Measurements from ENCODE around the gene DUSP18.
"Not testable (repeated sequence)": the region's sequence is repeated elsewhere in the genome, so short reads cannot be mapped to it uniquely, and the experiment has no call there.

DUSP18 gene

DNA sequence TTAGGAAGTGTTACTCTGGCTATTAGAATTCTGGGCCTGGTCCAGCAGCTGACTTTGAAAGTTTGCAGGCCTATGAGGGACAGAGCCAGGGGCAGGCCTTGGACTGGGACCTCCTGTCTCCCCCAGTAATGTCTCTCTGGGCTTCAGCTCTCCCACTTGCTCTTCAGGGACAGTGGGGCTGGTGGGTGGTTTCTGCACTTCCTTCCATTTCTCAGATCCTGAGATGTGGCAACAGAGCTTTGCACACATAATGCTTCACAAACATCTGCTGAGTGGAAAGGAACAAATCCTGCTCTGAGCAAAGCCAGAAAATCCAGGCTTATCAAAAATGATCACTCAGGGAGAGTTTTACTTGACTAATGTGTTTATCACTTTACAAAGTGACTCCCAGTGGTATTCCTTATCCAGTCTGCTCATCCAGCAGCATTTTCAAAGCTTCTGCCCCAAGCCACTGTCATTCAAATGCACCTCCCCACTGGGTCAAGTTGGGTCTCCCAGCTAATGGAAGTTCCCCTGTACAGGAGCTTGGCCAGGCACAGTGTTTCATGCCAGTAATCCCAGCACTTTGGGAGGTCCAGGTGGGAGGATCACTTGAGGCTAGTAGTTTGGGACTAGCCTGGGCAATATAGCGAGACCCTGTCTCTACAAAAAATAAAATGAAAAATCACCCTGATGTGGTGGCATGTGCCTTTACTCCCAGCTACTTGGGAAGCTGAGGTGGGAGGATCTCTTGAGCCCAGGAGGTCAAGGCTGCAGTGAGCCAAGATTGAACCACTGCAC lies 13.5 kb upstream of the DUSP18 start:
- Histone ChIP-seq H3K4me1 (peaks cover 21% of the 10 kb centered on the region), H3K9ac (0 out of 2 replicates have a peak overlapping the region, but pooled peaks have one; percentile 2), H3K36me3 (no peaks in the 10 kb centered on the region), H3K4me3 (no peak overlapping the region), H3K9me3 (no peaks in the 10 kb centered on the region), H3K27me3 (no peaks in the 10 kb centered on the region), H3K27ac (no peak overlapping the region), H3K4me2 (peak overlapping the region; percentile 60), H4K20me1 (no peaks in the 10 kb centered on the region)
- TF ChIP-seq Cebpa-rat (IDR thresholded peaks at IDR 0.05), result no peak; the same call in 1 of the 2 replicates

DNA sequence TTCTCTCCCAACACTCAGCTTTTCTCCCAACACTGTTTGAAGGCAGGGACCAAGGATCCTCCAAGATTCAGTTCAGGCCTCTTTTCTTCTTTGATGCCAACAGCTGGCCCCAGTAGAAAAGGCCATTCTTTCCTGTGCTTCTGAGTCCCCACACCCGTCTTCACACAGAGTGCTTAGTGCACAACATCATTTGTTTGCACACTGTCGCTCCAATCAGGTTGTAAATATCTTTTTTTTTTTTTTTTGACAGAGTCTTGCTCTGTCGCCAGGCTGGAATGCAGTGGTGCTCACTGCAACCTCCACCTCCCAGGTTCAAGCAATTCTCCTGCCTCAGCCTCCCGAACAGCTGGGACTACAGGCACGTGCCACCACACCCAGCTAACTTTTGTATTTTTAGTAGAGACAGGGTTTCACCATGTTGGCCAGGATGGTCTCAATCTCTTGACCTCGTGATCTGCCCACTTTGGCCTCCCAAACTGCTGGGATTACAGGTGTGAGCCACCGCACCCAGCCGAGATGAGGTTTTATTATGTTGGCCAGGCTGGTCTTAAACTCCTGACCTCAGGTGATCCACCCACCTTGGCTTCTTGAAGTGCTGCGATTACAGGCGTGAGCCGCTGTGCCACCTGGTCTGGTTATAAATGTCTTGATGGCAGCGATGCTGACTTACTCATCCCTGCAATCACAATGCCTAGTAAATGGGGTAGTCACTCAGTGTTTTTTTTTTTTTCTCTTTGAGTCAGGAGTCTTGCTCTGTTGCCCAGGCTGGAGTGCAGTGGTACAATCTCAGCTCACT lies 12.4 kb upstream of the DUSP18 start:
- Histone ChIP-seq H3K4me2 (peak overlapping the region; percentile 60), H3K4me1 (peaks cover 21% of the 10 kb centered on the region)
- not testable (repeated sequence) for H4K20me1 ChIP-seq, H3K27ac ChIP-seq, H3K9me3 ChIP-seq, H3K4me3 ChIP-seq, H3K9ac ChIP-seq, H3K36me3 ChIP-seq, H3K27me3 ChIP-seq

DNA sequence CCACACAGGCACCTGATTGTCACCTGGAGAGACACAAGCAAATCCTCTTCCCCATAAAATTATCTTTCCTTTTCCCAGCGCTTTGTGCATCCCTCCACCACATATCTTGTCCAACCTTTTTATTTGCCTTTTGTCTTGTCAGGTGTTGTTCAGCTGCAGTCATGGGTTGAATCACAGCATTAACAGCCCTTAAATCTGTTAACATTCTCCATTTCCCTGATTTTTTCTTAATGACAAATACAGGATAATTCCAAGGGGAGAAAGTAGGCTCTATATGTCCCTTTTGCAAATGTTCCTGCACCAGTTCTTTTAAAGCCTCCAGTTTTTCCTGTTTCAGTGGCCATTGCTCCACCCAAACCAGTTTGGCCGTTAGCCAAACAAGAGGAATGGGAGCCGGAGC lies 8.9 kb upstream of the DUSP18 start:
- not testable (repeated sequence) for H3K36me3 ChIP-seq, H3K9ac ChIP-seq, H3K4me3 ChIP-seq, H3K27me3 ChIP-seq, H3K27ac ChIP-seq, H3K9me3 ChIP-seq, H3K4me2 ChIP-seq, H4K20me1 ChIP-seq
- H3K4me1 ChIP-seq, result peaks cover 15% of the 10 kb centered on the region

DNA sequence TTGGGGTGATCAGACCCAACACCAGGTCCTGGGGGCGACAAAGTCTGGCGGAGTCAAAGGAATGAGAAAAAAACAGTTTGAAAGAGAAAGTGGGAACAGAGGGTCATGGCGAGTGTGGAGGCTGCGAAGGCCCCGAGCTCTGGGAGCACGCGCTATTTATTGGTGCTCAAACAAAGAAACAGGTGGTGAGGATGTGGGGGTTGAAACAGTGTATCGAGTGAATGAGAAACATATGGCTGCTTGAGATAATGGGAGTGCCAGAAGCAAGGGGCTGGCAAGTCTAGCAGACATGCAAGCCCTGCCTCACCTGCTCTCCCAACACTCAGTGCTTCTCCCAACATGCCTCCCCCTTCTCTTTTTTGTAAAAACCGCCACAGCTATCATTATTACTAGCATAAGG lies 7.8 kb upstream of the DUSP18 start:
- no peak for TF ChIP-seq Cebpa-rat (IDR thresholded peaks at IDR 0.05)
- Histone ChIP-seq H4K20me1 (no peaks in the 10 kb centered on the region), H3K27me3 (no peaks in the 10 kb centered on the region), H3K27ac (no peak overlapping the region), H3K36me3 (no peaks in the 10 kb centered on the region), H3K4me3 (no peak overlapping the region), H3K9me3 (no peaks in the 10 kb centered on the region), H3K4me2 (no peak overlapping the region), H3K9ac (no peak overlapping the region), H3K4me1 (peaks cover 4% of the 10 kb centered on the region)

DNA sequence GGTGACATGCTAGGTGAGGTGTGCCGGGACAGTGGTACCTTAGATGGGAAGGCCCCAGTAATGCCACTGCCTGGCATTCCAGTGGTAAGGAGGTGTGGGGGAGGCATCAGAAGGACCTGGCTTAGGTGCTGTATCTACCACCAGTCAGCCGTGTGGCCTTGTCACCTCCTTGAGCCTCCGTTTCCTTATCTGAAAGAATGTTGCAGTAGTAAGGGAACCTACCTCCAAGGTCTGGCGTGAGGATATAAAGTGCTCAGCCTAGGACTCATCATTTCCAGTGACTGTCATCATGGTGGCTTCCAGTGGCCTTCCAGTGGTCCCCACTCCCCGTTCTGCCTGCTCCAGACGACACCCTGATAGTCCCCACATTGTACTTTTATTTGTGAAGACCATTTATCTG lies 6.8 kb upstream of the DUSP18 start:
- no peak for TF ChIP-seq Cebpa-rat (IDR thresholded peaks at IDR 0.05)
- Histone ChIP-seq H3K9ac (no peak overlapping the region), H3K27me3 (no peaks in the 10 kb centered on the region), H3K4me1 (no peaks in the 10 kb centered on the region), H3K4me3 (no peak overlapping the region), H3K27ac (no peak overlapping the region), H3K9me3 (no peaks in the 10 kb centered on the region), H3K4me2 (no peak overlapping the region), H3K36me3 (no peaks in the 10 kb centered on the region), H4K20me1 (no peaks in the 10 kb centered on the region)

DNA sequence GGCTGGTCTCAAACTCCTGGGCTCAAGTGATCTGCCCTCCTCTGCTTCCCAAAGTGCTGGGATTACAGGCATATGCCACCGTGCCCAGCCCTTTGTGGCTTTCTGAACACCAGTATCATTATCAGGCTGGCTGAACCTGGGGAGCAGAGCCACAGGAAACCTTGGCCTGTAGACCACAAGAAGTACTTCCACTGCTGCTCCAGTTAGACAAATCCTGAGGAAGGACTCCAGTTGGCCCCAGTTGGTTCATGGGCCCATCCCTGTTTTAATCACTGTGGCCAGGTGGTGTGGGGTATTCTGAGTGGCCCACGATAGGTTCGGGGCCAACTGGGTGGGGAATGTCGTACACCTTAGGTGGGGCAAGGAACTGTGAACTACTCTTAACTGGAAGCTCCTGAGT lies 5.5 kb upstream of the DUSP18 start:
- H3K4me3 ChIP-seq, result no peak overlapping the region
- no peaks in the 10 kb centered on the region for H3K9me3 ChIP-seq
- TF ChIP-seq Cebpa-rat (IDR thresholded peaks at IDR 0.05), result no peak
- peaks cover 5% of the 10 kb centered on the region for H3K4me1 ChIP-seq
- no peak overlapping the region for H3K27ac ChIP-seq
- H3K4me2 ChIP-seq, result no peak overlapping the region
- H4K20me1 ChIP-seq, result no peaks in the 10 kb centered on the region
- no peaks in the 10 kb centered on the region for H3K27me3 ChIP-seq
- no peaks in the 10 kb centered on the region for H3K36me3 ChIP-seq
- H3K9ac ChIP-seq, result no peak overlapping the region

DNA sequence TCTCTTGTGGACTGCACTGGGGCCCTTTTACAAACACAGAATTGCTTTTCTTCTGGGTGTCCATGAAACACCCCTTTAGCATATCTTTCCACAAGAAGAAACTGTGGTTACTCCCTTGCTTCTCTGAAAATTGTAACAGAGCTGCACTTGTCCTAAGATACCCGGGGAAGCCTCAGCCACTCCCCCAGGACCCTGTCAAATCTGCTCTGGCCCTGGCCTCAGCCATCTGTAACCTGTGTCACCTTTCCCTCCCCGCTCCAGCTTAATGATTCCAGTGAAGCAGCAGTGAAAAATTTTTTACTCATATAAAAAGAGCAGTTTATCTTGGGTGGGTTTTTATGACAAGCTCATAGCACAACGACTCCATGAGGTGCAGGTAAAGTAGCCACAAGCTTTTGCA lies 3.4 kb upstream of the DUSP18 start:
- no peak for TF ChIP-seq Cebpa-rat (IDR thresholded peaks at IDR 0.05)
- Histone ChIP-seq H3K4me1 (peaks cover 16% of the 10 kb centered on the region), H4K20me1 (no peaks in the 10 kb centered on the region), H3K27ac (no peak overlapping the region), H3K36me3 (no peaks in the 10 kb centered on the region), H3K27me3 (no peaks in the 10 kb centered on the region), H3K9ac (no peak overlapping the region), H3K9me3 (no peaks in the 10 kb centered on the region), H3K4me3 (no peak overlapping the region), H3K4me2 (no peak overlapping the region)

DNA sequence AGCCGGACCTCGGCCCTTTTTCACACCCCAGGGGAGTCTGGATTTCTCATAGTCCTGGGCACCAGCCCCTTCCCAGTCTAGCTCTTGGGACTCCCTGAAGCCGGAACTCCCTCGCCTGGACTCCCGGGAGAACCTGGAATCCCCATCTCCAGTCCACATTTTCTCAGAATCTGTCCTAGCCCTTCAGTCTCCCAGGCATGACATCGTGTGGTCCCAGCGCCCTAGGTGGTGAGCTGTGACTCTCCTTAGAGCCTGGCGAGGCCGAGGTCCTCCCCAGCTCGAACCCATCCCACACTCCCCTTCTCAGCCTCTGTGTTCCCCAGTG lies 673 bp upstream of the DUSP18 start:
- no peak for TF ChIP-seq Cebpa-rat (IDR thresholded peaks at IDR 0.05)
- H3K9ac ChIP-seq, result no peak overlapping the region; the same call in 1 of the 2 replicates

DNA sequence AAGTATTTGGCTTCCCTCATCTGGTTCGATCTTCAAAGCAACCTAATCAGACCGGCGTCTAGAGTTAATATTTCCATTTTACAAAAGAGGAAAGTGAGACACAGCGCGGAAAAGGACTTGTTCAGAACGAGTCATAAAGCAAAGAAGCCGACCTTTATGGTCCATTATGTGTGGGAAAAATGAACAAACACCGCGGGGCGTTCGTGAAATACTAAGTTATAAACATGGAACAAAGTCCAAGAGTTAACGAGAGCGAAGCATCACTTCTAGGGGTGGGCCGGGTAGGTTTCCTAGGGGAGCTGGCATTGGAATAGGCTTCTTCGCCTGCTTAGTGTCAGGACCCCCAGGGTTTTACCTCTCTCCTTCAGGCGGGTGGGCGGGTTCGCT lies 575 bp downstream of the DUSP18 start:
- no peak overlapping the region for H3K27ac ChIP-seq
- no peaks in the 10 kb centered on the region for H4K20me1 ChIP-seq
- H3K9me3 ChIP-seq, result no peaks in the 10 kb centered on the region
- peaks cover 19% of the 10 kb centered on the region for H3K36me3 ChIP-seq
- peak overlapping the region; percentile 84 for H3K4me3 ChIP-seq
- H3K27me3 ChIP-seq, result no peaks in the 10 kb centered on the region
- H3K4me2 ChIP-seq, result peak overlapping the region; percentile 99
- peak overlapping the region; percentile 73 for H3K9ac ChIP-seq
- H3K4me1 ChIP-seq, result peaks cover 16% of the 10 kb centered on the region
- TF ChIP-seq Cebpa-rat (IDR thresholded peaks at IDR 0.05), result no peak

More for the DNA sequence above, 673 bp upstream of the DUSP18 start:
- peak overlapping the region; percentile 84 for H3K4me3 ChIP-seq
- H4K20me1 ChIP-seq, result no peaks in the 10 kb centered on the region
- no peaks in the 10 kb centered on the region for H3K9me3 ChIP-seq
- H3K4me2 ChIP-seq, result peak overlapping the region; percentile 99
- H3K27me3 ChIP-seq, result no peaks in the 10 kb centered on the region
- H3K27ac ChIP-seq, result no peak overlapping the region
- H3K36me3 ChIP-seq, result peaks cover 7% of the 10 kb centered on the region
- peaks cover 16% of the 10 kb centered on the region for H3K4me1 ChIP-seq

DNA sequence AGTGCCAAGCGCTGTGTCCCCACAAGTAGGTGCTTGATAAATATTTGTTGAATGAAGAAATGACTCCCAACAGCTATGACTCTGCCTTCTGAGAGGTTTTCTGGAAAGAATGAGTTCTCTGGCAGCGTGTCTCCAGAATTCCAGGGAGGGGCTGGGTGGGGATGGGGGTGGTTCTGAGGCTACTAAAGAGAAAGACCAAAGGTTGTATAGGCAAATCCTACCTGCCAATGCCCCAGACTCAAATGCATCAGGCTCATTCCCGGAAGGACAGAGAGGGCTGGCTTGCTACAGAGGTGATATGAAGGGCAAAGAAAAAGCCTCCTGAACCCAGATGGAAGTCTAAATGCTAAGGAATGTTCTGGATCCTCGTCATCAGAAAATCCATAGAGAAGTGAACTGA lies 1.9 kb downstream of the DUSP18 start:
- H3K4me3 ChIP-seq, result no peak overlapping the region

More for the DNA sequence above, 1.9 kb downstream of the DUSP18 start:
- no peak overlapping the region for H3K9ac ChIP-seq
- no peak overlapping the region for H3K27ac ChIP-seq
- H3K4me1 ChIP-seq, result peaks cover 16% of the 10 kb centered on the region
- TF ChIP-seq Cebpa-rat (IDR thresholded peaks at IDR 0.05), result no peak
- H4K20me1 ChIP-seq, result no peaks in the 10 kb centered on the region
- no peaks in the 10 kb centered on the region for H3K9me3 ChIP-seq
- peaks cover 21% of the 10 kb centered on the region for H3K36me3 ChIP-seq
- no peak overlapping the region for H3K4me2 ChIP-seq
- H3K27me3 ChIP-seq, result no peaks in the 10 kb centered on the region
